HG03442 (cell line): ENCODE measurements around the gene RPLP1.
A peak's percentile ranks its signal among the peaks of the same experiment; 100 is the strongest.

Experiments used
- ATAC-seq: cut with Tn5 transposase; IDR thresholded peaks from one replicate; pipeline ENCODE4 v1.9.1; 2021; ENCODE audit warnings: mild to moderate bottlenecking, moderate library complexity; ENCODE audit not compliant: unreplicated experiment

The RPLP1 gene

GRCh38 chr15:69452692-69453521 lies at the start of gene RPLP1:
Gene RPLP1 (plus strand): TSS chr15:69452818. CDS start chr15:69452949, 131 bp downstream.
- peak; percentile 77 for ATAC-seq

GRCh38 chr15:69403594-69403993 lies 49.0 kb upstream of the RPLP1 start:
- ATAC-seq: no peak

DNA sequence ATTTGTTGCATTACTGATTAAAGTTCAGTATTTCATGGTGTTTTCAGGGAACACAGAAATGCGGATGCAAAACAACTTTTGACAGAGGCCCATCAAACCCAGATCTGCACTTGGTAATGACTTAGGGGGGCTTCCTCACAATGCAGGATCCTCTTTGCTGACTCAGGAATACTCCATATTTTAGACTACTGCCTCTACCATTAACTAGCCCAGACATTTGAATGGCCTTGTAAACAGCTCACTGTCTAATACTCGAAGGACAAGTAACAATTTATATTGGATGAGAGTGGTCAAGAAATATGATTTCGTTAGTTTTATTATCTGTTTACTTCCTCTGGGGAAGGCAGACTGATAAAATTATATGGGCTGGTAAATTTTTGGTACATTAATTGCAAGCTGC lies 47.5 kb upstream of the RPLP1 start:
- no peak for ATAC-seq

GRCh38 chr15:69407719-69408400 lies 44.8 kb upstream of the RPLP1 start:
- no peak for ATAC-seq

DNA sequence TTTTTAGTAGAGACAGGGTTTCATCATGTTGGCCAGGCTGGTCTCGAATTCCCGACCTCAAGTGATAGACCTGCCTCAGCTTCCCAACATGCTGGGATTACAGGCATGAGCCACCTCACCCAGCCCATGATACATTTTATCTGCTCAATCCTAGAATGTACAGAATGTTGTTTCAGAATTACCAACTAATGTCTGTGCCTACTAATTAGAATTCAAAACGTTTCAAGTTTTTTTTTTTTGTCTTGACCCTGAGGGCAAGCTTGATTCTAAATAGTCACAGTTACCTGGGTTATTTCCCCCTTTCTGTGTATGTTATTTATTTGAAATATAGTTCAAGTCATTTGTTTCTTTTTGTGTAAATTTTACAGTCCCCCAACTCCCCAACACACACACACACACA lies 43.8 kb upstream of the RPLP1 start:
- no peak for ATAC-seq

DNA sequence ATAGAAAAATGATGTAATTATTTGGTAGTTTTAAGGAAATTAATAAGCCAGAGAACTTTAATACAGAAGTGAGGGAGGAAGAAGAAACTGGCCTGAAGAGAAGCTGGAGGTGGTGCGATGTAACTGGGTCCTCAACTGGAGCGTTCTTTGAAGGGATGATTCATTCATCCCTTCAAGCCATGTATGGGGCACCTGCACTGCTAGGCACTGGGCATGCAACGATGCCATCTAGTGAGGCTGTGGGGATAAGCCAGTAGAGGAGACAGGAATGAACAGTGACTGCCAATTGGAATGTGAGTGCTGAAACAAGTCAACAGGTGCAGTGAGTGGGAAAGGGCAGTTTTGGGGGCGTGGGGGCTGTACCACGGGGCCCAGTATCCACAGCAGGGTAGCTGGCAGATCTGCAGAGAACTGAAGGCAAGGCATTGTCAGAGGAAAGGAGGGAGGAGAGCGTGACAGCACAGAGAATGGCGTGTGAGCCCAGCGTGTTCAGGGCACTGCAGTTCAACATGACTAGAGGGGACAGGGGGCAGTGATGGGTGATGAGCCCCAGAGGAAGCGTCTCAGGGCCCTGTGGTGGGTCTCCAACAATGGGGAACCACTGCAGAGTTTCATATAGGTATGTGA lies 42.3 kb upstream of the RPLP1 start:
- ATAC-seq: no peak

DNA sequence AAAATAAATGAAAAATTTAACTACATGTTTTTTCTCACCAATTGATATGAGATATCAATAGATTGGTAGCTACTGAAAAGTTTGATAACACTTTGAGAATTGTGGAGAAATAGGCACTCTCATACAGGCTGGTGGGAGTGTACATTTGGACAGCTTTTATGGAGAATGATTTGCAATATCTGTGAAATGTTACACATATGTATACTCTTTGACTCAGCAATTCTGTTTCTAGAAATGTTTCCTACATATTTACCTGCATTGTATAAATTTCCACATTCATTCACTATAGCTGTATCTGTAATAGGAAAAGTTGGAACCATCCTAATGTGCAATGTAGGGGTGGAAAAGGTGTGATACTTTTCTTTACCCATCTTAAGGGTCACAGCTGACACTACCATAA lies 40.3 kb upstream of the RPLP1 start:
- no peak for ATAC-seq

GRCh38 chr15:69412701-69413100 lies 39.9 kb upstream of the RPLP1 start:
- ATAC-seq: no peak

DNA sequence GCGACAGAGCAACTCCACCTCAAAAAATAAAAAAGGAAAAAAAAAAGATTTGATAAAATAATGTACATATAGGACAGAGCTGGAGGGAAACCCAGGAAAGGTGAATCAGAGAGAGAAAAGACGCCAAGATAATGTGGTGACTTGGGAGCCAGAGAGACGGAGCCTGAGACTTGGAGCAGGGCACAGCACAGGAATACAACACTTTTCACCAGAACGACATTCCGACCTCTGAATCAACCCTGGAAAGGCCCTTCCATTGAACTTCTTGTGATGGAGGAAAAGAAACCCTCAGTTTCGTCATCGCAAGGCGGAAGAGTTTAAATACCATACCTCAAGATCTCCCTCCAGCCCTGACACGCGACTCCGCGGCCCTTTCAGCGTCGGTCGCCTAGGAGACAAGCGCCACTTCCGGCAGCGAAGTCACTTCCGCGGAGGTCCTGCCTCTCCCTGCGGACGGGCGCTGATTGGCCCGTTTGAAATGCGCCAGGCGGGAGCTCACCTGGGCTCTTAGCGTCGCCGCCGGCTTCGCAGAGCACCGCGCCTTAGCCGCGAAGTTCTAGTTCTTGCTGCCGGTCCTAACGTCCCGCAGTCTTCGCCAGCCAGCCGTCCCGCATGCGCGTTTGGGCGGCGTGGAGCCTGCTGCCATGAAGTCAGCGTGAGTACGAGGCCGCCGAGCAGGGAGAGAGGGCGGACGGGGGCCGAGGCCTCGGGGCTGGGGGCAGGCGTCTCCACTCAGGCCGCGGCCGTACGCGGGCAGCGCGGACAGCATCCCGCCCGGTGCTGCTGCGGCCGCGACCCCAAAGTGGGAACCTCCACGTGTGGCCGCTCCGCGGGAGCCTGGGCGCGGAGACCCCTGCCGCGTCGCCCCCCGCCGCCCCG lies 38.6 kb upstream of the RPLP1 start, which contains the start of gene KIF23:
KIF23 (plus strand) TSS at position 528 of the 879 bp plus-strand sequence; CDS start at position 645, 117 bp downstream.
- ATAC-seq: peak; percentile 86

- ATAC-seq: peak; percentile 22
Observed at GRCh38 chr15:69414701-69415167, 37.9 kb upstream of the RPLP1 start.

GRCh38 chr15:69415381-69415780 lies 37.2 kb upstream of the RPLP1 start:
- ATAC-seq: no peak

DNA sequence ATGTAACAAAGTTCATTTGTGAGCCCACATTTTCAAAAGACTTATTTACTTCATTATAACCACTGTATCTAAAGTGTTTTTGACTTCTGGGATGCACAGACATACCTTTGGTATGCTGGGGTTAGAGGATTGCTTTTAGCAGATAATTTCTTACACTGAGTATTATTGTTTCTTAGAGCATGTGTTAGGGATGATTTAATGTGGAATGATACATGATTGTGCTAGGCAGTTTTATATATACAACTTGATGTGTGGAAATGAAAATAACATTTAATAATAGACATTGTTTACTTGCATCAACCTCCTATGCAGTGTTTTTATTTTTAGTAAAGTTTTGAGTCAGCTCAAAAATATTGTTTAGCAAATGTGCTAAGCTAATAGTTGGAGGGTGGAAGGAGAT lies 35.0 kb upstream of the RPLP1 start:
- no peak for ATAC-seq

DNA sequence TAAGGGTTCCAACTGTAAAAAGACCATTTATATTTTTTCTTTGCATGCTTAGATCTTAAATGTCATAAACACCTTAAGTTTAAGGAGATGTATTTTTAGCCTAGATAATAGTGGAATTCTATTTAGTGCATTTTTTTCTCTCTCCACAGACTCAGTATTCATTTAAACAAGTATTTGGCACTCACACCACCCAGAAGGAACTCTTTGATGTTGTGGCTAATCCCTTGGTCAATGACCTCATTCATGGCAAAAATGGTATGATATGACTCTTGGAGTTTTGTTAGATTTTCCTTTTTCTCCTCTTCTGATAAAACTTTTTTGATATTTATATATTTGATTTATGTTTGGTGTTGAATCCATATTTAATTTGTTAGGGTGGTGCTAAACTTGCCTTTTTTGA lies 31.1 kb upstream of the RPLP1 start:
- no peak for ATAC-seq

DNA sequence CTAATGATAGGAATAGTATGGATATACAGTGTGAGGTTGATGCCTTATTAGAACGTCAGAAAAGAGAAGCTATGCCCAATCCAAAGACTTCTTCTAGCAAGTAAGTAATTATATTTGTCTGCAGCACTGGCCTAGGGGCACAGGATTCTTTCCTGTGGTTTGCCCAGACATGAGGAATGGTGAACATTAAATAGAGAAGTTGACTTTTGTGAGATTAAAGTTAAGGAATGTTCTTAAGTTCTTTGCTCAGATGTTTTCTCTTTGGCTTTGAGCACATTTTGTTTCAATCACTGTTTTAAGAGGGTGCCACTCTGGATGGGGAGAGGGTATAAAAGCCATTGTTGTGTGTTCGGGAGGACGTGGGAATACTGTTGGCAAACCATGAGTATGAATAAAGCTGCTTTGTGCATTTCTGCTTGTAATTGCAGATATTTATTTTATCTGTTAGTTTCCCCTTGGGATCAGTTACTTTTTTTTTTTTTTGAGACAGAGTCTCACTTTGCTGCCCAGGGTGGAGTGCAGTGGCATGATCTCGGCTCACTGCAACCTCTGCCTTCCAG lies 30.2 kb upstream of the RPLP1 start:
- no peak for ATAC-seq

DNA sequence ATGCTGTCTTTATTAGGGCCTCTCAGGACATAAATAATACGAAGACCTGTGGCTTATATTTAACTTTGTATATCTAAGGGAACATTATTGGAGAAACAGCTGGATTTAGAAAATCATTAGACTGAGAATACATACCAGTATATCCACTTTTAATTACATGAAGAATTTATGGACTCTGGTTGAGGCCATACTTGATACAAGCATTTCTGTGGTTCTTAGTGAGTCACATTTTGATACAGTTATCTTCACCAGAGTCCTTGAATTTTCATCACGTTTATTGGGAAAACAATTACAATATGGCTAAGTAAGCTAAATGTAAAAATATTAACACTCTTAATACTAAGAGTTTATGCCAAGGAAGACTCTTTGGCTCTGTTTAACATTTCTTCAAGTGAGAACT lies 28.6 kb upstream of the RPLP1 start:
- ATAC-seq: no peak

GRCh38 chr15:69424748-69425413 lies 27.7 kb upstream of the RPLP1 start:
- no peak for ATAC-seq

DNA sequence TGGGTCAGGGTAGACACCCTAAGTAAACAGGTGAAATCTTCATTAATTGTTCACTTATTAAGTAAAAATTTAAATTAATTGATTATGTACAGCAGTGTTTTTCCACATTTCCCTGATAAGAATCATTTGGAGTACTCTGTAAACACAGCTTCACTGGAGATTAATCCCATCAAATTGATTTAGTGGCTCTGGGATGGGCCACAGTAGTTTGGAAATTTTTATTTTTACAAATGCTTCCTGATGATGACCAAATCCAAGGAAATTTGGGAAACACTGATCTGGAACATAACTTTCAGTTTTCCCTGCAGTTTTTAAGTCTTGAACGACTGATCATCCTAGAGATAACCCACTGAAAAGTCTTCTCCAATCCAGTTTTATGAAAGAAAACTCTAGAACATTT lies 18.8 kb upstream of the RPLP1 start:
- no peak for ATAC-seq

GRCh38 chr15:69434238-69434637 lies 18.4 kb upstream of the RPLP1 start:
- ATAC-seq: no peak

DNA sequence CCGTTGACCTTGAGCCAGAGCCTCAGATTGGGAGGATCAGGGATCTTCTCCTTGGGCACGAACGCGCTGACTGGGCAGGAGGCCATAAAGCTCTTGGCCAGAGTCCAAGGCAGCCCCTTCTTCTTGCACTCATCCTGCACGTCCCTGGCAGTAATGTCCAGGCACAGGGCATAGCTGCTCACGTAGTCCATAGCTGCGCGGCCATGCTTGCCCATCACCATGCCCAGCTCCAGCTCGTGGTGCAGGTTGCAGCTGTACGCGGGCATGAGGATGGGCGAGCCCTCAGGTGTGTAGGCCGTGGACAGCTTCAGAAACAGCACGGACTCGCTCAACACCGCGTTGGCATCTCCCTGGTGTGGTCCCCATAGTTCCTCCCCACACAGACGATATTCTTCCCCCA lies 17.9 kb upstream of the RPLP1 start:
- ATAC-seq: no peak

DNA sequence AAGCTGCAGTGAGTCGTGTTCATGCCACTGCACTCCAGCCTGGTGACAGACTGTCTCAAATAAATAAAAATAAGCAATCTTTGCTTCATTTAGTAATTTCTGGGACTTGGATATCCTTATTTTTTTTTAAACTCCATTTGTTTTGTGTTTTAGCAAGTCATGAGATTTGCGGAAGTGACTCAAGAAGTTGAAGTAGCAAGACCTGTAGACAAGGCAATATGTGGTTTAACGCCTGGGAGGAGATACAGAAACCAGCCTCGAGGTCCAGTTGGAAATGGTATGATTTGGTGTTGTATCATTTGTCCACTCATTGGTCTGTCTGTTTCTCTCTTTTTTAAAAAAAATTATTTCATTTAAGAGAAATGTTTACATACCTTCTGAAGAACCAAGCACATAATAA lies 16.6 kb upstream of the RPLP1 start:
- ATAC-seq: no peak
